K562 (cell line): ENCODE data around the gene HNRNPA3. TPM values are rescaled to one million over a fixed set of nuclear protein-coding genes. Genes with fewer than 3 reads are reported as not detected.

Source experiments
- ATF3 ChIP-seq, 2 experiments: fragments of 450-650 bp in 1 of 2; sonication (generic) in 1 of 2; formaldehyde crosslinking in 1 of 2; IDR thresholded peaks in 1 of 2; conservative IDR thresholded peaks in 1 of 2; 2 replicates each; pipeline versions ENCODE4 v1.6.1 to v1.8.1; 2016 to 2023; ENCODE audit warnings: mild to moderate bottlenecking in 2 of 2, moderate library complexity in 2 of 2, inconsistent platforms in 1 of 2, missing genetic modification reagents in 1 of 2
- ATF6 ChIP-seq: sonication (generic); formaldehyde crosslinking; IDR thresholded peaks from 2 replicates; pipeline ENCODE4 v1.4.0; 2020; ENCODE audit warnings: mild to moderate bottlenecking, missing genetic modification reagents
- BCOR ChIP-seq: fragments of 450-650 bp; IDR thresholded peaks from 2 replicates; pipeline ENCODE4 v1.6.1; 2016
- BMI1 ChIP-seq: fragments of 150-350 bp; IDR thresholded peaks from 2 replicates; pipeline ENCODE4 v1.6.1; 2014; ENCODE audit warnings: low read length
- CREB1 ChIP-seq, 2 experiments: sonication (generic) in 1 of 2; formaldehyde crosslinking in 1 of 2; IDR thresholded peaks; 2 replicates each; pipeline versions ENCODE4 v1.6.1 to v1.8.0; 2012 to 2022; ENCODE audit warnings: inconsistent platforms in 1 of 2, mild to moderate bottlenecking in 1 of 2, missing genetic modification reagents in 1 of 2, moderate library complexity in 1 of 2
- DPF2 ChIP-seq: fragments of 450-650 bp; IDR thresholded peaks from 2 replicates; pipeline ENCODE4 v1.6.1; 2016
- ELF2 ChIP-seq: fragments of 250-450 bp; sonication (Bioruptor Pico); IDR thresholded peaks from 2 replicates; pipeline ENCODE4 v1.5.0; 2021; ENCODE audit warnings: mild to moderate bottlenecking
- EP400 ChIP-seq: fragments of 450-650 bp; IDR thresholded peaks from 2 replicates; pipeline ENCODE4 v1.6.1; 2017; ENCODE audit warnings: antibody characterized with exemption, mild to moderate bottlenecking, moderate library complexity
- GTF2E2 ChIP-seq: fragments of 200-800 bp; sonication (Bioruptor generic); IDR thresholded peaks from 2 replicates; pipeline ENCODE4 v1.6.1; 2016; ENCODE audit warnings: missing genetic modification characterization, missing compliant biosample characterization
- IFI16 ChIP-seq: fragments of 250-450 bp; sonication (Bioruptor Pico); IDR thresholded peaks from 2 replicates; pipeline ENCODE4 v2.1.2; 2022; ENCODE audit warnings: mild to moderate bottlenecking, inconsistent platforms
- JUN ChIP-seq, 2 experiments: sonication (generic) in 1 of 2; formaldehyde crosslinking in 1 of 2; IDR thresholded peaks; 2 replicates each; pipeline versions ENCODE4 v1.6.1 to v1.8.0; 2012 to 2022; ENCODE audit warnings: borderline replicate concordance in 2 of 2, mild to moderate bottlenecking in 2 of 2, improper control_type of control experiment in 1 of 2, low read depth in 1 of 2, low read length in 1 of 2, missing genetic modification reagents in 1 of 2
- MCM3 ChIP-seq: fragments of 450-650 bp; IDR thresholded peaks from 2 replicates; pipeline ENCODE4 v1.6.1; 2016
- NCOA1 ChIP-seq: fragments of 450-650 bp; IDR thresholded peaks from 2 replicates; pipeline ENCODE4 v1.6.1; 2016; ENCODE audit warnings: low read depth
- NFE2L1 ChIP-seq: fragments of 450-650 bp; IDR thresholded peaks from 2 replicates; pipeline ENCODE4 v1.6.1; 2016; ENCODE audit warnings: missing genetic modification characterization, low read depth, mild to moderate bottlenecking, missing compliant biosample characterization, moderate library complexity, borderline replicate concordance
- NR2C2 ChIP-seq, 2 experiments: fragments of 200-800 bp in 1 of 2; sonication (Bioruptor generic) in 1 of 2; sonication (generic) in 1 of 2; formaldehyde crosslinking in 1 of 2; IDR thresholded peaks; 2 replicates each; pipeline versions ENCODE4 v1.6.1 to v1.8.0; 2016 to 2022; ENCODE audit warnings: mild to moderate bottlenecking in 1 of 2, missing compliant biosample characterization in 1 of 2, missing genetic modification characterization in 1 of 2, missing genetic modification reagents in 1 of 2
- NR4A1 ChIP-seq, 2 experiments: fragments of 250-450 bp in 1 of 2; fragments of 450-650 bp in 1 of 2; sonication (Bioruptor Pico) in 1 of 2; IDR thresholded peaks; 2 replicates each; pipeline versions ENCODE4 v1.4.0 to v1.6.1; 2016 to 2020; ENCODE audit warnings: mild to moderate bottlenecking in 2 of 2, missing compliant biosample characterization in 1 of 2, missing genetic modification characterization in 1 of 2, moderate library complexity in 1 of 2
- PTTG1 ChIP-seq: fragments of 450-650 bp; IDR thresholded peaks from 2 replicates; pipeline ENCODE4 v1.6.1; 2016; ENCODE audit warnings: low read depth, mild to moderate bottlenecking, missing genetic modification characterization, missing compliant biosample characterization
- RBBP5 ChIP-seq: fragments of 200-600 bp; sonication (generic); IDR thresholded peaks from 2 replicates; pipeline ENCODE4 v1.6.1; 2012; ENCODE audit warnings: borderline replicate concordance, mild to moderate bottlenecking, low read length, control low read depth, inconsistent platforms; ENCODE audit not compliant: insufficient read depth, poor library complexity, severe bottlenecking
- TCF3 ChIP-seq: sonication (generic); formaldehyde crosslinking; IDR thresholded peaks from 2 replicates; pipeline ENCODE4 v1.4.0; 2020; ENCODE audit warnings: mild to moderate bottlenecking, missing genetic modification reagents
- ZBTB1 ChIP-seq: sonication (generic); formaldehyde crosslinking; IDR thresholded peaks from 2 replicates; pipeline ENCODE4 v1.8.1; 2023; ENCODE audit warnings: missing genetic modification reagents, low read depth, mild to moderate bottlenecking, borderline replicate concordance
- ZFP36 ChIP-seq: fragments of 150-350 bp; IDR thresholded peaks from 2 replicates; pipeline ENCODE4 v1.6.1; 2018; ENCODE audit warnings: low read length, low read depth; ENCODE audit not compliant: partially characterized antibody
- ZNF583 ChIP-seq: fragments of 250-450 bp; sonication (Bioruptor Pico); IDR thresholded peaks from 2 replicates; pipeline ENCODE4 v1.4.0; 2020
- polyA plus RNA-seq, 8 experiments: library from polyadenylated mRNA; depleted of rRNA in 4 of 8; stranded (reverse) in 5 of 8; unstranded in 3 of 8; fragments of >200 nt; fragmentation: Nextera tagmentation in 2 of 8; fragmentation: Illumina TruSeq in 1 of 8; extraction: Ambion mirVana in 2 of 8; extraction: Trizol in 1 of 8; gene quantifications; 2 replicates each; pipeline versions ENCODE4 v1.2.1 to v1.2.3, GENCODE V29; 2011 to 2014; ENCODE audit warnings: inconsistent platforms in 1 of 8, missing spikeins in 1 of 8
- total RNA-seq, 7 experiments: library from RNA; depleted of rRNA in 6 of 7; stranded (reverse); fragments of >200 nt in 6 of 7; fragmentation: Illumina TruSeq in 2 of 7; extraction: Trizol in 2 of 7; gene quantifications; 2 replicates each; pipeline versions ENCODE4 v1.2.1 to v1.2.3, GENCODE V29; 2011 to 2021; ENCODE audit warnings: low replicate concordance in 1 of 7

Gene HNRNPA3
- total and polyA plus RNA-seq, 9 of the 15 experiments (the other 6 are each of a cell fraction or from before 2014, with no cell fraction given), result 72.8 to 428 (median 192) TPM

GRCh38 chr2:177187631-177188312, 24.8 kb upstream of the HNRNPA3 start (continued):
- TF ChIP-seq BMI1 (no peak), ZBTB1 (no peak), IFI16 (0 out of 2 replicates have a peak, but pooled peaks have one; percentile 19), RBBP5 (no peak), NCOA1 (no peak), GTF2E2 (tag) (peak; percentile 39; the same call in 1 of the 2 replicates), ELF2 (CRISPR knock-in tag) (no peak), ATF3 (IDR thresholded peaks at IDR 0.05) (peak; percentile 96), ATF3 (CRISPR knock-in tag; conservative IDR thresholded peaks at IDR 0.05) (no peak), ZFP36 (no peak), MCM3 (no peak), JUN (IDR thresholded peaks at IDR 0.05; ENCODE audit: borderline replicate concordance, low read depth, low read length) (peak; percentile 61; the same call in 1 of the 2 replicates), JUN (CRISPR knock-in tag; IDR thresholded peaks at IDR 0.05; ENCODE audit: borderline replicate concordance) (no peak), ZNF583 (CRISPR knock-in tag) (peak; percentile 77; the same call in 1 of the 2 replicates), CREB1 (IDR thresholded peaks at IDR 0.05) (no peak), CREB1 (CRISPR knock-in tag; IDR thresholded peaks at IDR 0.05) (no peak), NFE2L1 (tag) (no peak), BCOR (no peak), PTTG1 (no peak), TCF3 (CRISPR knock-in tag) (no peak), ATF6 (no peak), NR4A1 (CRISPR knock-in tag; IDR thresholded peaks at IDR 0.05) (no peak), NR4A1 (tag; IDR thresholded peaks at IDR 0.05) (no peak), DPF2 (no peak), NR2C2 (CRISPR knock-in tag; IDR thresholded peaks at IDR 0.05) (no peak), NR2C2 (tag; IDR thresholded peaks at IDR 0.05) (peak; percentile 92), EP400 (peak; percentile 79)
